SIG-M5 (cell line): ENCODE results near the gene MTRFR.

ENCODE experiments used
- DNase-seq: peaks from one replicate; lab custom pipeline; 2025; lab: John Stamatoyannopoulos, UW

Gene MTRFR

GRCh38 chr12:123270214-123271000 lies 37.2 kb downstream of the MTRFR start:
- DNase-seq = no peak

DNA sequence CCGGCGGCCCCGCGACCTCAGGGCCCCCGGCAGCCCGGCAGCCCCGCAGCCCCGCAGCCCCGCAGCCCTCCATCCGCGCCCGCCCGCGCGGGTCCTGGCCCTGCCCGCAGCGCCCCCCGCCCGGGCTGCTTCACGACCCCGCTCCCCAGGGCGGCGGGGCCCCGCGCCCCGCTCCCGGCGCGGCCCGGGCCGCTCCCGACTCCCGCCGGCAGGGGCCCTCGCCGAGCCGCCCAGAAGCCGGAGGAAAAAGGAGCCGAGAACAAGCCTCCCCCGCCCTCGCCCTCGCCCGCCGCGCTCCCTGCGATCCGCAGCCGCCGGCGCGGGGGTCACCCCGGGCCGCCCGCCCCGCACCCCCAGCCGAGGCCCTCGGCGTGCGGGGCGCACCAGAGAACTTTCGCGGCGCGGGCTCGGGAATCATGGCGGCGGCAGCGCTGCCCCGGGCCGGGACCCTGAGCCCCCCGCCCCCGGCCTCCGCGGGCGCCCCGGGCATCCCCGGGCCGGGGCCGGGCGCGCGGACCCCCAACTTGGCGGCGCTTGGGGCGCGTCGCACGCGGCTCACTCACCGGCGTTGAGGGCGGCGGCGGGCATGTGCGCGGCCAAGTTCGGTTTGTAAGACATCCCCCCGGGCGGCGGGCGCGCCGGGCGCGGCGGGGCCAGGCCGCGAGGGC lies 37.9 kb downstream of the MTRFR start:
- DNase-seq = no peak

DNA sequence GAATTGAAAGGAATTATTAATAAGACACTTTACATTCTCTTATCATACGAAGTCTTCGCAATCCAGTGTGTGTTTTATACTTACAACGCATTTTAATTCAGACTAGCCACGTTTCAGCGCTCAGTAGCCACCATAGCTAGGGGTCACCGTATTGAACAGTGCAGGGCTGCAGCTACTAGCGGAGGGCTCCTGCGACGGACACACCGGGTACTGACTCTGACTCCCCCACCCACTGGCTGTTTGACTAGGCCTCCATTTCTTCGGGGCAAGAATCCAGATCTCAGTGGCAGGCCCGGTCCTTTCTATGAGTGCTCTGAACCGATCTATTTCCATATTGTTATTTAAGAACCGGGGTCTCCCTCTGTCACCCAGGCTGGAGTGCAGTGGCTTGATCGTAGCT lies 39.9 kb downstream of the MTRFR start:
- no peak for DNase-seq

DNA sequence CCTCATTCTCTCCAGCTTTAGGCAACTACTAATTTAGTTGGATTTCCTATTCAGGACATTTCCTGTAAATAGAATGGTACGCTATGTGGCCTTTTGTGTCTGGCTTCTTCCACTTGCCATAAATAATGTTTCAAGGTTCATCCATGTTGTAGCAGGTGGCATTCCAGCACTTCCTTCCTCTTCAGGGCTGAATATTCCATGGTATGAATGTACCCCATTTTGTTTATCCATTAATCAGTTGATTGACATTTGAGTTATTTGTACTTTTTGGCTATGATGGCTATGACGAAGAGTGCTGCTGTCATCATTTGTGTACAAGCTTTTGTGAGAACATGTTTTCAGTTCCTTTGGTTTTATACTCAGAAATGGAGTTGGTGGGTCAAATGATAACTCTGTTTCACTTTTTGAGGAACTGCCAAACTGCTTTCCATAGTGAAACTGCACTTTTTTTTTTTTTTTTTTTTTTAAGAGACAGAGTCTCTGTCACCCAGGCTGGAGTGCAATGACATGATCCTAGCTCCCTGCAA lies 44.9 kb downstream of the MTRFR start:
- DNase-seq = peak; percentile 32

DNA sequence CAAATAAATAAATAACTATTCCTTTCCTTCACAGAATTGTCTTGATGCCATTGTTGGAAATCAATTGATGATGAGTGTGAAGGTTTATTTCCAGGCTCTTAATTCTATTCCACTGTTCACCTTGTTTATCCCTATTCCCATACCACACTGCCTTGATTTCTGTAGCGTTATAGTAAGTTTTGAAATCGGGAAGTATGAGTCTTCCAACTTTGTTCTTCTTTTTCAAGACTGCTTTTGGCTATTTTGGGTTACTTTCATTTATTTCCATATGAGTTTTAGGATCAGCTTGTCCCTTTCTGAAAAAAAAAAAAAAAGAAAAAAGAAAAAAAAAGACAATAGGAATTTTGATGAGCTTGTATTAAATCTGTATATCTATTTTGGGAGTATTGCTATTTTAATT lies 47.7 kb downstream of the MTRFR start:
- DNase-seq = no peak

GRCh38 chr12:123282111-123282510 lies 48.9 kb downstream of the MTRFR start:
- no peak for DNase-seq

DNA sequence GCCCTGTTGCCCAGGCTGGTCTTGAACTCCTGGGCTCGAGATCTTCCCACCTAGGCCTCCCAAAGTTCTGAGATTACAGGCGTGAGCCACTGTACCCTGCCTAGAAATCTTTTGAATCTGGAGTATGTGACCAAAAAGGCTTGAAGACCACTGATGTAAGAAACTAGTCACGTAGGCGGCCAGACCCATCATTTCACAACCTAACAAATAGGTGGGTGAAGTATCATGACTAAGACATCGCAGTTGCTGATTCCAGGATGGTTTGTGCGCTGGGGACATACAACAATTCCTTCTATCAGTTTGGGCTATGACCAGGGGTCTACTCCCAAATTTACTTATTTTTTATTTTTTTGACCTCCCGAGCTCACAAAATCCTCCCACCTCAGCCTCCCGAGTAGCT lies 50.2 kb downstream of the MTRFR start:
- DNase-seq = no peak

DNA sequence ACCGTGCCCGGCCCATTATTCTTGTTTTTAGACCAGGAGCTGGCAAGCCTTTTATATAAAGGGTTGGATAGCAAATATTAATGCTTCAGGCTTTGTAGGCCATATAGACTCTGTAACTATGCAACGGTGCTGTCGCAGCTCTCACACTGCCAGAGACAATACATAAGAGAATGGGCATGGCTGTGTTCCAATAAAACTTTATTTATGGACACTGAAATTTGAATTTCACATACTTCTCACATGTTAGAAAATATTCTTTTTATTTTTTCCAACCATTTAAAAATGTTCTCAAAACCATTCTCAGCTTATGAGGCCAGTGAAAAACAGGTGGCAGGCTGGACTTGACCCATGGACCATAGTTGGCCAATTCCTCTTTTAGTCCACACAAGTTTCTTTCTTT lies 51.4 kb downstream of the MTRFR start:
- no peak for DNase-seq

DNA sequence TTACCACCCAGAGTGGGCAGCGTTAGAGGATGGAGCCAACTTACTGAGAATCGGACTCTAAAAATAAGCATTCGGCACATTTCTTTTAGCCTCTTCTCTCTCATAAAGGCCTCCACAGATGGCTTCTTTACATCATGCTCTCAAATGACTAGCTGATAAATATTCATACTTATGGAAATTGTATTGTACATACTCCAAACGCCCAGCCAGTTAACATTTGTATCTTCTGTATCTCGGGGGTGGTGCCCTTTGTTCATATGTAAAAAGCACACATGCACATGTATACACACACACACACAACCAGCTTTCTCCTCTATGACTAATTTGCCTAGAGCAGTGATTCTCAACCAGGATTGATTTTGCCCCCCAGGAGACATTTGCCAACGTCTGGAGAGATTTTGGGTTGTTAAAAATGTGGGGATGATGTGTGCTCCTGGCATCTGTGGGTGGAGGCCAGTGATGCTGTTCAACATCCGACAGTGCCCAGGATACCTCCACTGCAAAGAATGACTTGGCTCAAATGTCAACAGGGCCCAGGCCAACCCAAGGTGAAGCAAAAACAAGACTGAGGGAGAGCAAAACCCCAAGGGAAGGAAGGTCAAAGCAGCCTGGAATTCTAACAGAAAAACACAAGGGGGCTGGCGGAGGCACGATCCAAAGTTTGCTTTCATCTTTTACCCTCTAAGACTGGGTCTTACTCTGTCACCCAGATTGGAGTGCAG lies 53.6 kb downstream of the MTRFR start:
- no peak for DNase-seq

GRCh38 chr12:123288751-123289346 lies 55.6 kb downstream of the MTRFR start:
- no peak for DNase-seq

GRCh38 chr12:123289911-123290310 lies 56.7 kb downstream of the MTRFR start:
- DNase-seq = no peak

GRCh38 chr12:123293178-123293760 lies 60.0 kb downstream of the MTRFR start:
- no peak for DNase-seq

DNA sequence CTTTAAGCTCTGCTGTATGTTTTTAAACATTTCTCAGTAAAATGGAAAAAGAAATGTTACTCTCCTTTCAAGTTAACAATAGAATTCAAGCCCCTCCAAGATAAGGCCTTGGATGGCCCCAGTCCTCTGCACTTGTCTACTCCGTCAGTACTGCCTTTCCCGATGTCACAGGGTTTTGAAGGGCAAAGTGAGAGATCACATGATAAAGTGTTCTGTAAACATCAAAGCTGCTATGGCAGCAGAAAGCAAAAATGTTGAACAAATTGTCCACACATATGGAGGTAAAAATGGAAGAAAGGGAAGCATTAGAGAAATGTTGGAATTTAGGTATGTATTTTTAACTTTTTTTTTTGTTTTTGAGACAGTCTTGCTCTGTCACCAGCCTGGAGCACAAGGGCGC lies 71.9 kb downstream of the MTRFR start:
- no peak for DNase-seq

DNA sequence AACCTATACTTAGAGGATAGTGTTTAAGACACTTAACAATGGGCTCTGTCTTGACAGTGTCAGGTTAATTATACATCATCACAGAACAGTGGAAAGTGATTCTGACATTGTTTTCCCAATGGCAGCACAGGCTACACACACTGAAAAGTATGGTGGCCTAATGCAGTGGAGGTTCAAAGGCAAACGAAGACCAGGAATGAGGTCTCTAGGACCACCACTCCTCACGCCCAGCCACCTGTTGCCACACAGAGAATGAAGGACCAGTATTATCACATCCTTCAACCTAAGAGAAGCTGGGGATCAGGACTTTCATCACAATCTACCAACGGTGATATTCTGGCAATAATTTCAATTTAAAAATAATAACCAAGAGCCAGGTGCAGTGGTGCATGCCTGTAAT lies 73.0 kb downstream of the MTRFR start:
- no peak for DNase-seq
